GM12874 (cell line): ENCODE data around the gene SEMA3F.

Experiments used
- CTCF ChIP-seq: IDR thresholded peaks from 2 replicates; pipeline ENCODE4 v1.5.1; 2011; ENCODE audit warnings: low read depth, mild to moderate bottlenecking, control low read depth, low read length, moderate library complexity; ENCODE audit not compliant: insufficient read depth

Gene SEMA3F

GRCh38 chr3:50174947-50175524 is 19.9 kb downstream of the SEMA3F start:
- TF ChIP-seq CTCF = no peak

- no peak for TF ChIP-seq CTCF
These were observed 22.2 kb downstream of the SEMA3F start for GRCh38 chr3:50177346-50177745.

- TF ChIP-seq CTCF = no peak
These were observed 24.6 kb downstream of the SEMA3F start for GRCh38 chr3:50179710-50180109.

- TF ChIP-seq CTCF = no peak
These were observed 26.9 kb downstream of the SEMA3F start for GRCh38 chr3:50181985-50182384.

GRCh38 chr3:50182533-50183099 is 27.5 kb downstream of the SEMA3F start:
- no peak for TF ChIP-seq CTCF

GRCh38 chr3:50183755-50184154 is 28.6 kb downstream of the SEMA3F start:
- no peak for TF ChIP-seq CTCF

- TF ChIP-seq CTCF = no peak
These were observed 29.3 kb downstream of the SEMA3F start for GRCh38 chr3:50184242-50184978.
